Sciatic nerve (tissue), 2 donors: ENCODE results near the gene IKBKE. TPM values are rescaled to one million over a fixed set of nuclear protein-coding genes. Genes with fewer than 3 reads are reported as not detected.
A peak's percentile ranks its signal among the peaks of the same experiment; 100 is the strongest.

ENCODE experiments used
- ATAC-seq: fragments of 200-7000 bp; cut with Tn5 transposase; one replicate; pipeline ENCODE4 v1.9.1; 2020; ENCODE audit warnings: mild to moderate bottlenecking, moderate library complexity
- DNase-seq: peaks from one replicate; pipeline ENCODE4 v3.0.0-alpha.2; 2020; ENCODE audit warnings: low spot score
- intact Hi-C: fragments of 100-400 bp; cut with DNase I; formaldehyde crosslinking; loops from one replicate; pipeline ENCODE4 v1.14.2; 2022
- total RNA-seq: library from RNA; stranded (reverse); fragmentation: NEBNext Ultra II Directional; extraction: Animal tissue kit (Norgen Biotek cat#: 25700); gene quantifications from one replicate; pipeline ENCODE4 v1.2.1, GENCODE V29; 2021
- donor health status: DM: no; HTN: no; CAD: no.
- donor health status: DM: no; HTN: no; CAD: no.

Gene IKBKE
- total RNA-seq: 4.1 TPM

GRCh38 chr1:206469933-206470691 is at the start of gene IKBKE:
Gene IKBKE (plus strand): TSS chr1:206470476. CDS start chr1:206473228, 2,752 bp downstream.
- ATAC-seq: peak; percentile 85
- intact Hi-C loops: no loop called here
- peak; percentile 71 for DNase-seq

- no peak for ATAC-seq
- intact Hi-C loops: no loop called here
These were observed 48.5 kb upstream of the IKBKE start for GRCh38 chr1:206421616-206422340.

GRCh38 chr1:206422525-206422924 is 47.8 kb upstream of the IKBKE start:
- ATAC-seq (no peak), DNase-seq (no peak)
- intact Hi-C loops: no loop called here

More at GRCh38 chr1:206421616-206422340, 48.5 kb upstream of the IKBKE start:
- no peak for DNase-seq

GRCh38 chr1:206427291-206427690 is 43.0 kb upstream of the IKBKE start:
- intact Hi-C loops: no loop called here
- DNase-seq (no peak), ATAC-seq (no peak)

GRCh38 chr1:206429421-206429820 is 40.9 kb upstream of the IKBKE start:
- intact Hi-C loops: no loop called here
- ATAC-seq (no peak), DNase-seq (no peak)

GRCh38 chr1:206430031-206430983 is 40.0 kb upstream of the IKBKE start:
- DNase-seq (no peak), ATAC-seq (peak; percentile 50)
- intact Hi-C loops: no loop called here

- DNase-seq (no peak), ATAC-seq (no peak)
- intact Hi-C loops: no loop called here
These were observed 34.8 kb upstream of the IKBKE start for GRCh38 chr1:206435445-206435844.

GRCh38 chr1:206438554-206438953 is 31.7 kb upstream of the IKBKE start:
- intact Hi-C loops: no loop called here
- DNase-seq (no peak), ATAC-seq (peak; percentile 61)

GRCh38 chr1:206439205-206439604 is 31.1 kb upstream of the IKBKE start:
- DNase-seq (no peak), ATAC-seq (no peak)
- intact Hi-C loops: no loop called here

GRCh38 chr1:206441336-206441967 is 28.8 kb upstream of the IKBKE start:
- ATAC-seq: no peak
- no peak for DNase-seq
- intact Hi-C loops: no loop called here

- DNase-seq: no peak
- intact Hi-C loops: no loop called here
- no peak for ATAC-seq
These were observed 28.2 kb upstream of the IKBKE start for GRCh38 chr1:206442101-206442500.

GRCh38 chr1:206445116-206445515 is 25.2 kb upstream of the IKBKE start:
- peak; percentile 72 for DNase-seq
- intact Hi-C loops: no loop called here
- peak; percentile 79 for ATAC-seq

GRCh38 chr1:206445911-206446356 is 24.3 kb upstream of the IKBKE start:
- intact Hi-C loops: no loop called here
- ATAC-seq: no peak
- peak; percentile 47 for DNase-seq

- intact Hi-C loops: no loop called here
- ATAC-seq: peak; percentile 56
- DNase-seq: peak; percentile 48
These were observed 23.4 kb upstream of the IKBKE start for GRCh38 chr1:206446688-206447421.

GRCh38 chr1:206447422-206447765 is 22.9 kb upstream of the IKBKE start:
- DNase-seq (peak; percentile 38), ATAC-seq (no peak)
- intact Hi-C loops: no loop called here

- ATAC-seq (peak; percentile 2), DNase-seq (peak; percentile 48)
- intact Hi-C loops: no loop called here
These were observed 22.5 kb upstream of the IKBKE start for GRCh38 chr1:206447792-206448191.

- DNase-seq (peak; percentile 25), ATAC-seq (peak; percentile 31)
- intact Hi-C loops: no loop called here
These were observed 21.8 kb upstream of the IKBKE start for GRCh38 chr1:206448471-206448870.

- no peak for DNase-seq
- intact Hi-C loops: no loop called here
- ATAC-seq: no peak
These were observed 20.7 kb upstream of the IKBKE start for GRCh38 chr1:206449565-206449964.
